ENCODE measurements around the gene LPIN3.

The LPIN3 gene

DNA sequence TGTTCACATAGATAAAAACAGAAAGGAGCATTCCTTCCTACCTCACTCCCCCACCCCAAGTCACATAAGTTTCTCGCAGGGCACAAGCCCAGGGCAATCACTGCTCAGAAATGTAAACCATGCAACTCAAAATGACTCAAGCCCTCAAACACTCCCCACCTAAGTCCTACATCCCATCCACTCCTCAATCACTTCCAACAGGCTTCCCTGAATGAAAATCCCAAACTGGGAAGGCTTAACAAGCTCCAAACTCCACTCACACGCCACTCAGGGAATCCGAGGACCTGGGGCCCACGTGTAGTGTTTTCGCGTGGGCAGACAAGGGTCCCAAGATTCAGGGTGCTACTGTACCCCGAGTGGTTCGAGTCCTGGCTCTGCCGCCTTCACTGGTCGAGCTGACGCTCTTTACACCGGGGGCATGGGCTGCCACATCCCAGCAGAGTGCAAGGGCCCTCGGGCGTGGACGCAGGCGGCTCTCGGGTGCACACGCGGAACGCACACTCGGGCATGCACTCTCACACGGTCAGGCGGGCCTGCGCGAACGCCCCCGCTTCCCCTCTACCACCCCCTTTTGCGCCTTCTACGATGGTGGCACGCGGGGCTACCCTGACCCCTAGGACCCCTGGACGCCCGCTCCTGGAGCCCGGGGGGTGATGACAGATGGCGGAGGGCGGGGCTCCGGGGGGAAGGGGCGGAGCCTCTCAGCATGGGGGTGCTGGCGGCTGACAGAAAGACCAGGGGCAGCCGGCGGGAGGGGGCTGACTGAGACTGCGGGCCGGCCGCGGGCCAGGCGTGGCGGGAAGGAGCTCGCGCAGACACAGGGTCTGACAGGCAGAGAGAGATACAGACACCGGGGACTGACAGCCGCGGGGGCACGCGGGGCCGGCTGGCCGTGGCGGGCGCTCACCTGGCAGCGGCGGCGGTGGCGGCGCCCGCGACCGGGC lies 23.7 kb upstream of the LPIN3 start:
- no peaks in the 10 kb centered on the region for H3K9me3 Mint-ChIP-seq
- H3K4me3 Mint-ChIP-seq, result peak overlapping the region; percentile 90
- H3K27ac Mint-ChIP-seq, result peak overlapping the region; percentile 88
- H3K36me3 Mint-ChIP-seq, result no peaks in the 10 kb centered on the region
- ATAC-seq, result peak; percentile 77
- peaks cover 14% of the 10 kb centered on the region for H3K4me1 Mint-ChIP-seq
- peak; percentile 64 to 88 for DNase-seq (ENCODE audit: low spot score in 2 of 2)

DNA sequence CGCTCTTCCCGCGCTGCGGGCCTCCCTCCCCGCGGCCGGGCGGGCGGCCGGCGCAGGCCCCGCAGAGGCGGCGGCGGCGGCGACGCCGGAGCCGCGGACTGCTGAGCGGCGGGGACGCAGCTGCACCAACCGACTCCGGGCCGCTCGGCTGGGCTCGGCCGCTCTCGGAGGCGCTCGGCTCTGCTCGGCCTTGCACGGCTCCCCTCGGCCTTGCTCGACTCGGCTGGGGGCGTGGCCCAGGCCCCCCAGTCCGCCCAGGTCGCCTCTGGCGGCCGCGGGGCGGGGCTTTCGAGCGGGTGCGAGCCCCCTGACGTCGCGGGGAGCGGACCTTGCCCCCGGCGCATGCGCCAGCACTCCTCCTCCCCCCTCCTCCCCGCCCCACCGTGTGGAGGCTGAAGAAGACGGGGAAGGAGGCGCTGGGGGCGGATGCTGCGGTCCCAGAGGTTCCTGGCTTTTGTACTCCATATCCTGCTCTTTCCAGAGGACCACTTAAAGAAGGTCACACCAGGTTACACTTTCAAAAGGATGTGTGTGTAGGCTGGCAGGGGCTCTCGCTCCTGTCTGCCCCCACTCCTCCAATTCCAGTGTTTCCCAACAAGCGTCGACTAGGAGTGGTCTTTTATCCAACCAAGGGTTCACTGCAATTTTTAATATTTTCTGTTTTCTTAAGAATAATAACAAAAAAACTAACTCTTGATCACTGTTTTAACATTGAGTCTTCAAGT lies 22.9 kb upstream of the LPIN3 start, which contains the start of gene ZHX3:
TSS of gene ZHX3 (minus strand) at position 186 of the 725 bp plus-strand sequence. CDS start 112,815 bp downstream, outside the sequence.
- H3K9me3 Mint-ChIP-seq, result no peaks in the 10 kb centered on the region
- H3K36me3 Mint-ChIP-seq, result no peaks in the 10 kb centered on the region
- H3K27ac Mint-ChIP-seq, result peak within 1 kb of the TSS; percentile 88
- H3K4me3 Mint-ChIP-seq, result peak within 1 kb of the TSS; percentile 90
- ATAC-seq, result peak; percentile 99
- peaks cover 14% of the 10 kb centered on the region for H3K4me1 Mint-ChIP-seq
- DNase-seq (ENCODE audit: low spot score in 2 of 2), result peak; percentile 96 to 97

DNA sequence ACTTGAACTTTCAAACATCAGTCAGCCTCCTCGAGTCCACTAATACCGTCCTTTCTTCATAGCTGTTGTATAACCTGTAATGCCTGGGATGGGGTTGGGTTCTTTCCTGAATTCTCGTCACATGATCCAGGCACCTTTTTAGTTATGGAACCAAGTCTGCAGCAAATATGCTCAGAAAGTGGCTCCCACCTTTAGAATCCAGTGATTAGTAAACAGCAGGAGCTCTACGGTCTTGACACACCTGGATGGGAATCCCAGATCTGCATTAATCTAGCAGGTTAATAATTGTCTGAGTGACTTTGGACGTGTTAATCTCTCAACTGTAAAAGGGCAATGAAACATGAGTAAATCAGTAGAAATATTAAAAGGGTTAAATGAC lies 22.4 kb upstream of the LPIN3 start:
- Mint-ChIP-seq H3K4me1 (peaks cover 14% of the 10 kb centered on the region), H3K27ac (peak overlapping the region; percentile 50), H3K4me3 (peak overlapping the region; percentile 90), H3K9me3 (no peaks in the 10 kb centered on the region), H3K36me3 (no peaks in the 10 kb centered on the region)
- no peak for ATAC-seq
- DNase-seq (ENCODE audit: low spot score in 2 of 2), result no peak

DNA sequence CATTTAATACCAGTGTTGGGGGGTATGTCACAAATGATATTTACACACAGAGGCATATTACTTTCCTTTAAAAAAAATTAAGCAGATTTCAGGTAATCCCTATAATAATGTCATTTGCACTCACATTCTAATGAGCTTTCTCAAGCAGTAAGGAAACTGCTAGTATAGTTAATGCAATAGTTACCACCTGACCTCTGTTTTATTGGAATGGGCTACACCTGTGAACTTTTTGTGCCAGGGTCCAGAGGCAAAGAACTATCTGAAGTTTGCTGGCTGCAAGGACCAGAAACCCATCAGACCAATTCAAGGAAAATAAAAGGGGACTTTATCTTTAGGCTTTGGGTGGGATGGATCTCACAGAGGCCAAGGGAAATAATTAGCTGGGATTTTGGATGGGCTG lies 20.2 kb upstream of the LPIN3 start:
- no peak for ATAC-seq
- no peak overlapping the region for H3K27ac Mint-ChIP-seq
- DNase-seq (ENCODE audit: low spot score in 2 of 2), result no peak
- H3K36me3 Mint-ChIP-seq, result no peaks in the 10 kb centered on the region
- no peak overlapping the region for H3K4me3 Mint-ChIP-seq
- H3K4me1 Mint-ChIP-seq, result peaks cover 14% of the 10 kb centered on the region
- H3K9me3 Mint-ChIP-seq, result no peaks in the 10 kb centered on the region

DNA sequence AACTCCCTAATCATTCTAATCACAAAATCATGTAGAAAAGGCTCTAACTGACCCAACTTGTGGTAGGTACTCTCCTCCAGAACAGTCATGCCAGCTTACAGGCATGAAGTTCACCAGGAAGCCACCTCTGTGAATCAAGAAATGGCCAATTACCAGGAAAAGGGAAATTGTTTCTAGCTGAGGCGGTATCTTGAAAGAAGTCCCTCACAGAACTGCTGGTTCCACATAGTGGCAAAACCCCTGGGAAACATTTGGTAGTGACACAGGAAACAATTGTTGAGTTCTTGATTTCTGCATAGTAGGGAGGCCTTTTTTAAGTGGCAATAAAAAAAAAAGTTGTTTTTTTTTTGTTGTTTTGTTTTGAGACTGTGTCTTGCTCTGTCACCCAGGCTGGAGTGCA lies 19.6 kb upstream of the LPIN3 start:
- no peak overlapping the region for H3K27ac Mint-ChIP-seq
- H3K4me1 Mint-ChIP-seq, result peaks cover 14% of the 10 kb centered on the region
- no peak overlapping the region for H3K4me3 Mint-ChIP-seq
- H3K9me3 Mint-ChIP-seq, result no peaks in the 10 kb centered on the region
- ATAC-seq (no peak), DNase-seq (ENCODE audit: low spot score in 2 of 2) (no peak)
- H3K36me3 Mint-ChIP-seq, result no peaks in the 10 kb centered on the region

DNA sequence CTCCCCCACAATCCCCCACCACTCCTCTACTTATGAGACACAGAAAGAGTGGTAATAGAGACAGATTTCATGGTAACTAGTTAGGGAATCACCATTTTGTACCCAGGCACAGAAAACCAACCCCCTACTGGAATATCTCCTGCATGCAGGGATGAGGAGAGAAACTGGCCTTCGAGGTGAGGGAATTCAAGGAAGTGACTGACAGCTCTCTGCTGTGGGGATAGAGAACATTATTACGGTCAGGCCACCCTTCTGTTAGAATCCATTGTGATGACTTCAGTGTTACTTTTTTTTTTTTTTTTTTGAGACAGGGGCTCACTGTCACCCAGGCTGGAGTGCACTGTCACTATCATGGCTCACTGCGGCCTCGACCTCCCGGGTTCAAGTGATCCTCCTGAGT lies 13.4 kb upstream of the LPIN3 start:
- Mint-ChIP-seq H3K4me1 (peaks cover 15% of the 10 kb centered on the region), H3K36me3 (no peaks in the 10 kb centered on the region), H3K27ac (peak overlapping the region; percentile 26), H3K9me3 (no peaks in the 10 kb centered on the region), H3K4me3 (no peak overlapping the region)
- DNase-seq (ENCODE audit: low spot score in 2 of 2), result no peak
- no peak for ATAC-seq

DNA sequence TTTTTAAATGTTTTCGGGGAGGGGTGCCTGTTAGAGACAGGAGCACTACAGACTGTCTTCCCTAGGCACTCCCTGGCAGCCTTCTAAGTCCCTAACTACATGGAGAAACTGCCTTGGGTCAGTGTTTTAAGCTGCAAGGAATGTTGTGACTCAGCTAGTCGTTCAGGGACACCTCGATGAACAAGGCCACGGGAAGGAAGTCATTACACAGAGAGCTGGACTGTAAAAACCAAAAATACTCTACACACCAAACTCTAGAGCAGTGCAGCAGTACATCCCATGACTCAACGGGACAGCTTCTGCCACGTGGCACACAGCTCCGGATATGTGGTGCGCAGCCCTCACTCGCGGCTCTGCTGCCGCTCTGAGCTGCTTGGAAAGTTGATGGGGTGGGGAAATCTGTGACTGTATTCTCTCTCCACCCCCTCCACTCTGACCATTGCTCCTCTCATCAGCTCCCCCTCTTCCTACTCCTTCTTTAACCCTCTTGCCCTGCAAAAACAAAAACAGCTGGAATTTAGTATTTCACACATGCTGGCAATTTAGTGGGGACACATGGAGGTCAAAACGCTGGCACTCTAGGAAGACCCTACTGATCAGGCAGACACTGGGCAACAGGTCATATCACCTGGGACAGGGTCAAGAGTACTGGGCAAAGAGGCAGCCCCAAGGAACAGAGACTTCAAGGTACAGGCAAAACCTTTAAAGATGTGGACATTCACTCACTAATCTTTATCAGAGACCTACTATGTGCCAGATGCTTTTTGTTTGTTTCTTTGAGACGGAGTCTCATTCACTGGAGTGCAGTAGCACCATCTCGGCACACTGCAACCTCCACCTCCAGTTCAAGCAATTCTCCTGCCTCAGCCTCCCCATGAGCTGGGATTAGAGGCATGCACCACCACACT lies 10.9 kb upstream of the LPIN3 start:
- Mint-ChIP-seq H3K4me1 (peaks cover 15% of the 10 kb centered on the region), H3K36me3 (no peaks in the 10 kb centered on the region), H3K9me3 (no peaks in the 10 kb centered on the region), H3K27ac (peak overlapping the region; percentile 75), H3K4me3 (peak overlapping the region; percentile 9)
- ATAC-seq (peak; percentile 100), DNase-seq (ENCODE audit: low spot score in 2 of 2) (peak; percentile 29 to 62)

DNA sequence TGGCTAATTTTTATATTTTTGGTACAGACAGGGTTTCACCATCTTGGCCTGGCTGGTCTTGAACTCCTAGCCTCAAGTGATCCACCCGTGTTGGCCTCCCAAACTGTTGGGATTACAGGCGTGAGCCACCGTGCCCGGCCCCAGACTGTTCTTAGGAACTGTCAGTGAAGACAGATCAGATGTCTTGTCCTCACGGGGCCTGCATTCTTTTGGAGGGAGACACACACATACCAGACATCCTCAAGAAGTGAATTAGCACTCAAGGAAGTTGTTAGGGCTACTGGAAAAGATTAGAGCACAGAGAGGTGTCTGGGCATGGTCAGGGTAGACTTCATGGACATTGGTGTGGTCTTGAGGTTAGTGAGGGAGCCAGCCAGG lies 10.3 kb upstream of the LPIN3 start:
- Mint-ChIP-seq H3K27ac (peak overlapping the region; percentile 75), H3K9me3 (no peaks in the 10 kb centered on the region), H3K4me3 (no peak overlapping the region), H3K36me3 (no peaks in the 10 kb centered on the region), H3K4me1 (peaks cover 15% of the 10 kb centered on the region)
- no peak for ATAC-seq
- no peak for DNase-seq (ENCODE audit: low spot score in 2 of 2)

DNA sequence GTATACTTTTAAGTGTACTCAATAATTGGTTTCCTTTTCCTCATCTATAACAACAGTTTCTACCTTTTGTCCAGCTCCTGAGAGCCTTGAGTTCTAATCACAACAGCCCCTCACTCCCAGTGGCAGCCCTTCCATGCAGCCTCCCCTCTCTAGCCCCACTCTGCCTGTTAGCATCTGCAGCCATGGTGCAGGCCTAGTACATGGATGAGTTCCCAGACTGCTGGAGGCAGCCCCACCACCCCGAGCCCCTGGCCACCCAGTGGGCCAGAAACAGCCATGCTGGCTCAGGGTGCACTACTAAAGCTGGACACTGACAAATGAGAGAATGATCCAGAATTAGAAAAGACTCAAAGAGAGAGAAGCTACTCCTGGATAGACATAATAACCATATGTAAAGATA lies 9.7 kb upstream of the LPIN3 start:
- DNase-seq (ENCODE audit: low spot score in 2 of 2) (no peak), ATAC-seq (no peak)
- Mint-ChIP-seq H3K4me1 (peaks cover 15% of the 10 kb centered on the region), H3K9me3 (no peaks in the 10 kb centered on the region), H3K4me3 (no peak overlapping the region), H3K36me3 (no peaks in the 10 kb centered on the region), H3K27ac (peak overlapping the region; percentile 75)

DNA sequence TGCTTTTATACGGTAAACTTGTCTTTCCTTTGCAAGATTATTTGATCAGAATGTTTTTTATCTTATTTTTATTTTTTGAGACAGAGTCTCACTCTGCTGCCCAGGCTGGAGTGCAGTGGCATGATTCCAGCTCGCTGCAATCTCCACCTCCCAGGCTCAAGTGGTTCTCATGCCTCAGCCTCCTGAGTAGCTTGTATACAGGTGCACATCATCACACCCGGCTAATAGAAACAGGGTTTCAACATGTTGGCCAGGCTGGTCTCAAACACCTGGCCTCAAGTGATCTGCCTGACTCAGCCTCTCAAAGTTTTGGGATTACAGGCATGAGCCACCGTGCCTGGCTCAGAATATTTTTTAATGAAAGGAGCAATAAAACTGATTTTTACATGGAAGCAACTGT lies 8.9 kb upstream of the LPIN3 start:
- Mint-ChIP-seq H3K4me1 (peaks cover 15% of the 10 kb centered on the region), H3K9me3 (no peaks in the 10 kb centered on the region), H3K27ac (no peak overlapping the region), H3K4me3 (no peak overlapping the region), H3K36me3 (no peaks in the 10 kb centered on the region)
- no peak for ATAC-seq
- DNase-seq (ENCODE audit: low spot score in 2 of 2), result no peak

DNA sequence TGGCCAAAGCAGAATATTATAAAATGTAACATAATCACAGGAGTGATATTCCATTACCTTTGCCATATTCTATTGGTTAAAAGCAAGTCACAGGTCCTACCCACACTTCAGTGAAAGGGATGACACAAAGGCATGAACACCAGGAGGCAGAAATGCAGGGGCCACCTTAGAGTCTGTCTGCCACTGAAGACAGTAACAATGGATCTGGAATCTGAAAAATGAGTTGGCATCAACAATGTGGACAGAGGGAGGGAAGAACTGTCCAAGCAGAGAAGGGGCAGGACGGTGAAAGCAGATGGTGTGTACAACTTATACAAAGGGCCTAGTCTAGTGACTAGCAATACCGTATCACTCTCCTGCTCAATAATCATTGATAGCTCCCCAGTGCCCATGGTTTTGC lies 6.6 kb upstream of the LPIN3 start:
- no peaks in the 10 kb centered on the region for H3K36me3 Mint-ChIP-seq
- ATAC-seq, result no peak

DNA sequence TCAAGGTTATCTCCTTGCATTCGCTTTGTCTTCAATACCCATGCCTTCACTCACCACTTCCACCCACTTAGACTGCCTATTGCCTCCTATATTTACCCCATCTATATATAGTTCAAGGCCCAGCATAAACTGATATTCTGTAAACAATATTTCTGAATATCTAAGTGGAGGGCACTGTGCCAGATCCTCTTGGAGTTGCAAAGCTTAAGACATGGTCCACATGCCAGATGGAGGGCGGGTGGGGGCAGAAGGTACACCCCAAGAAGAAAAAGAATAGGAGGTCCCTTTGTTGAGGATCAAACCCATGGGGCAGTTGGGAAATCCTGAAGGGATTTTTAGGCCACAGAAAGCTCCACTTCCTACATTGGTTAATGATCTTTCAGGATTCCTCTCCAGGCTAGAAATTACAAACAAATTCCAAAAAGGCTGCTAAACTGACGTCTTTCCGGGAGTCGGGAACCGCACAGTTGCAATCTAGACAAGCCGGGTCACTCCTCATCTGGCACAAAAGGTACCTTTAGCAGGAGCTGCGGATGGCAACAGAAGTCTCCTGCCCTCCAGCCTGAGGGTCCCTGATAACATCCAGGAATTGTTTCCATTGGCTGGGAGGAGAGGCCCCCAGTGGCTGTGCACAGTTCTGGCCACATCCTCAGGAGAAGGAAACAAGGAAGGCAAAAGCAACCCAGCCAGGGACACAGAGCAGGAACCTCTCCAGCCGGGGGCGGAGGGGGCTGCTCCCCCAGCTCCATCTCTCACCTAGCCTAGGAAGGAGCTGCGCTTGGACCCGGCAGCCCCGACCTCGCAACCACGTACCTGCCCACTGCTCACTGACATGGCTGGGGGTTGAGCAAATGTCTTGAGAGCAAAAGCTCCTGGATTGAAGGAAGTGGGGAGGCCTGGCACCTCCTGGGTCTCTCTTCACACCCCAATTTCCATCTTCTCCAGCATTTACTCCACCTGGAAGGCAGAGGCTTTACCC lies 5.9 kb upstream of the LPIN3 start:
- Mint-ChIP-seq H3K4me1 (peaks cover 8% of the 10 kb centered on the region), H3K9me3 (no peaks in the 10 kb centered on the region), H3K4me3 (no peak overlapping the region), H3K27ac (peak overlapping the region; percentile 57), H3K36me3 (no peaks in the 10 kb centered on the region)
- ATAC-seq, result no peak
- DNase-seq (ENCODE audit: low spot score in 2 of 2), result no peak

More for the DNA sequence above, 6.6 kb upstream of the LPIN3 start:
- no peak overlapping the region for H3K4me3 Mint-ChIP-seq
- no peaks in the 10 kb centered on the region for H3K9me3 Mint-ChIP-seq
- peaks cover 10% of the 10 kb centered on the region for H3K4me1 Mint-ChIP-seq
- DNase-seq (ENCODE audit: low spot score in 2 of 2), result no peak
- H3K27ac Mint-ChIP-seq, result no peak overlapping the region

DNA sequence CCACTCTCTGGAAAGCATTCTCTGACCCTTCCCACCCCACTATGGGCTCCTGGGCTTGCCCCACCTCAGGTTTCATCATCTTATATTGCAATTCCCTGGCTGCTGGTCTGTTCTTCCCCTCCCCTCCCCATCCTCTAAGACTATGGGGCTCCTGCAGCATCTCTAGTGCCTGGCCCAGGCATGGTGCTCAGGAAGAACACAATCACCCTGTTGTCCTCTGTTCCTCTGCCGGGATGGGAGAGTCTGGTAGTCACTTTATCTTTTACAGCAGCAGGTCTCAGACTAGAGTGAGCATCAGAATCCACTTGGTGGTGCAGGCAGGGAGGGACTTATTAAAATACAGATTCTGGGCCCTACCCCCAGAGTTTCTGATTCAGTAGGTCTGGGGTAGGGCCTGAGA lies 5.0 kb upstream of the LPIN3 start:
- peak overlapping the region; percentile 57 for H3K27ac Mint-ChIP-seq
- no peaks in the 10 kb centered on the region for H3K36me3 Mint-ChIP-seq
- ATAC-seq (no peak), DNase-seq (ENCODE audit: low spot score in 2 of 2) (no peak)
- no peaks in the 10 kb centered on the region for H3K9me3 Mint-ChIP-seq
- peaks cover 13% of the 10 kb centered on the region for H3K4me1 Mint-ChIP-seq
- no peak overlapping the region for H3K4me3 Mint-ChIP-seq

All from stimulated activated effector memory CD8-positive, alpha-beta T cell treated with anti-CD3 and anti-CD28 coated beads, Interleukin-12 subunit alpha, Interleukin-12 subunit beta, amount 100 ng/mL, for 72 hours (primary cell).